Islet precursor cell (in vitro differentiated cells): ENCODE results near the gene PCDHGC4.
A peak's percentile ranks its signal among the peaks of the same experiment; 100 is the strongest.

Experiments
- DNase-seq: peaks from one replicate; pipeline ENCODE4 v3.0.0-alpha.2; 2018

Gene PCDHGC4

GRCh38 chr5:141512911-141513626, 28.2 kb downstream of the PCDHGC4 start:
- peak; percentile 89 for DNase-seq

GRCh38 chr5:141513627-141514329, 28.9 kb downstream of the PCDHGC4 start:
- DNase-seq: peak; percentile 95

DNA sequence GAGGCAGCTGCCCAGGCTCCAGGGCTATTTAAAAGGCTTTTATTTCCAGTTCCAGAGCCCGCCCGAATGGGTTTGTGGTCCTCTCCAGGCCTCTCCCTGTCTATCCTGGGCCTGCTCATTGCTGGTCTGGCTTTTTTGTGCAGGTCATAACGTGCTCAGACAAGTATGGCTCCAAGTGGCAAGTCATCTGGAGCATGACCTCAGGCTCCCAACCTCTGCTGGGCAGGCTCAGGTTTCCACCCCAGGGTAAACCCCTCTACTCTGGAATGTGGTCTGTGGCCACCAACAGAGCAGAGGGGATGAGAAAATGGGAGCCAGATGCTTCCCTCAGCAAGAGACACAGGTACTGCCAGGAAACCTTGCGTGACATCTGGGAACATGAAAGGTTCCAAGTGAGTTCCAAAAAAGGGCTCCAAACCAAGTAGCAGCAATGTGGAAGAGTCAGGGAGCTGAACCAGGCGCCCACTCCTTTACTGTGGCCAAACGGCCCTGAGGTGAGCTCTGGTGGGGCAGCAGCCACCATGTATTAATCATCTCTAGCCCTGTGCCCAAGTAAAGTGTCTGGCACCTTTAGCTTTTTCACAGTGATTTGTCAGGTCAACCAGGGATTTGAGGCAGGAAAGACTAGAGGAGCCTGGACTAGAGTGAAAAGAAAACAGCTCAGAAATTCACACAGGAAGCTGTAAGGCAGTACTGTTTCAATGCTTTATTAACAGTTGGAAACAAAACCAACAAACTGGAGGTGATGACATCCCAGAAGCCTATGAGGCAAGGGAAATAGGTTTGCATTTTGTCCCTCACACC, 29.7 kb downstream of the PCDHGC4 start:
- DNase-seq: peak; percentile 99

- no peak for DNase-seq
Measured at GRCh38 chr5:141515141-141515540, 30.3 kb downstream of the PCDHGC4 start.

DNA sequence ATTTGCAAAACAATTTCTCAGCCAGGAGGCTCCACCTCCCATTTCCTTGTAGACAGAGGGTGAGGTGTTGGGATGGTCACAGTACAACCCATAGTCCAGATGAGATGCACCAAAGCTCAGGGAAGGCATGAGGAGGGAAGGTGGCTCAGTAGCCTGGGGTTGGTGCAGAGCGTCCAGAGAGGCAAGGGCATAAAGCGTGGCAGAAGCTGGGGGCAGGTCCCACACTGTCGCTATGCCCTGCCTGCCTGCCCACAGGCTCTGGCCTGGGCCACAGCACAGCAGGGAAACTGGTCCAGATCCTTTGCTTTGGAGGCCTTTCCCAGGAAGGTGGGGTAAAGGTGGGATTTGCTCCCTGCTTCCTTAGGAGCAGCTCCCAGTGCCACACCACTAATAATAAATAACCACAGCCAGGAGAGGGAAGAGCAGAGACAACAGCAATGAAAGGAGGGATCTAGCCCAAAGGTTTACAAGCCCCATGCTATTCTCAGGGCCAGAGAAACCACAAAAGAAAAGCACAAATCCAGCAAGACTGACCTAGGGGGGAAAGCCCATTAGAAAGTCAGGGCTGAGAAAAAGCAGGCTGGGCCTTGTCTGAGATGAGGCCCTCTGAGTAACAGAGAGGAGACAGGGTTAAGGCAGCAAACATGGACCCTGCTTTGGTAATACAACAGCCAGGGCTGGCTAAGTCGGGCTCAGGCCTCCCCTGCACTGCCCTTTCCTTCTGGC, 31.3 kb downstream of the PCDHGC4 start:
- peak; percentile 67 for DNase-seq

GRCh38 chr5:141516672-141517025, 31.8 kb downstream of the PCDHGC4 start:
- DNase-seq: no peak

DNA sequence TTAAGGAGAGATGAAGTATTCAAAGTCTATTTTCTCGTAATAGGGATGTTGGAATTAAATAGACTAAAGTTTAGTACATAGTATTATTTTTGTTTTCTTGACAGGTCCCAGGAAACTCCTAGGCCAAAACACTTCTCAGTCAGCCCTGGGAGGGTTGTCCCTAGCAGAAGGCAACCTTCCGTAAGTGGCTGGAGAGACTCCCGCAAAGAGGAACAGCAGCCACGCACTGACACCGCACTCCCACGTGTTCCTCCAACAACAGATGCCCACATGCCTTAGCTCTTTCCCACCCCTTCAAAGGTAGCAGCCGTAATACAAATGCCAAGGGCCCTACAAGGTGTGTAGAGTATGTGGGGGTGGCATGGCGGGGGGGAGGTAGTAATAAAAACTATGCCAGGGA, 32.5 kb downstream of the PCDHGC4 start:
- DNase-seq: no peak

GRCh38 chr5:141517880-141518617, 33.2 kb downstream of the PCDHGC4 start:
- DNase-seq: no peak

DNA sequence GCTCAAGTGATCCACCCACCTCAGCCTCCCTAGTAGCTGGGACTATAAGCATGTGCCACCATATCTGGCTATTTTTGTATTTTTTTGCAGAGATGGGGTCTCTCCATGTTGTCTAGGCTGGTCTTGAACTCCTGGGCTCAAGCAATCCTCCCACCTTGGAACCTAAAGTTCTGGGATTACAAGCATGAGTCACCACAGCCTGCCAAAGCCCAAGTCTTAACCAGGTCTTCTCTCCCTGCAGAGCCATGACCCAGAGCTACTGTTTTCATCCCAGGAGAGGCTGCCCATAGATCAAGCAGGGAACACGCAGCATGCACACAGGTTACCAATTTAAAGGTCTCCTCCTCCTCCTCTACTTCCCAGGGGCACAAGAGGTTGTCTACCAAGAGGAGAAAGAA, 33.8 kb downstream of the PCDHGC4 start:
- no peak for DNase-seq

DNA sequence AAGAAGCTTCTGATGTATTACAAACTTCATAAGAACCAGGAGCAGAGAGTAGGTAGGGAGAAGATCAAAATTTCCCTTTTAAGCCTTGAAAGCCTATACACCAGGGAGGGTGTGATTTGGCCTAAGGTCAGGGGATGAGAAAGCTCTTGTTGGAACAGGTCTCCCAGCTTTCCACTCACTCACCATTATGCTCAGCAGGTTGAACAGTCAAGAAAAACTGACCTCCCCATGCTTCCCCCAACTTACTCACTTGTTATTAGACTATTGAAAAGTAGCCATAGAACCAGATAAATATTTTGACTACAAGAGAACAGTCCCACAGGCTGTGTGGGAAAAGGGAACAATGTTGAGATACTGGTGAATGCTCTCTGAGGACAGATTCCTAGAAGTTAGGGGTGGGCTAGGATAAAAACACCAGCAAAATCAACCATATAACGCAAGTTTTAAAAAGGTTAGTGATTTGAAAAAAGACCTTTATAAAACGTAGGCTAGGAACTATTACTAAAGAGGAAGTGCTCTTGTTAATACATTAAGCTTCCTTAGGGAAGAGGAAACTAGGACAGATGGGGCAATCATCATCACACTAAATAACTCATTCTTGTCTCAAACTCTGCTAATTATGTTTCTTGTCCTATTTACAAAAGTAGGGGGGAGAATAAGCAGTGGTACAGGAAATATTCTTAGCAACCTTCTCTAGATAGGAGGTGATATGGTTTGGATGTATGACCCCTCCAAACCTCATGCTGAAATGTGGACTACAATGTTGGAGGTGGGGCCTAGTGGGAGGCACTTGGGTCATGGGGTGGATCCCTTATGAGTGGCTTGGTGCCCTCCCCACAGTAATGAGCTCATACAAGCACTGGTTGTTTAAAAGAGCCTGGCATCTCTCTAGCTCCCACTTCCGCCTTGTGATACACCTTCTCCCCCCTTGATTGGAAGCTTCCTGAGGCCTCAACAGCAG, 35.1 kb downstream of the PCDHGC4 start:
- no peak for DNase-seq

DNA sequence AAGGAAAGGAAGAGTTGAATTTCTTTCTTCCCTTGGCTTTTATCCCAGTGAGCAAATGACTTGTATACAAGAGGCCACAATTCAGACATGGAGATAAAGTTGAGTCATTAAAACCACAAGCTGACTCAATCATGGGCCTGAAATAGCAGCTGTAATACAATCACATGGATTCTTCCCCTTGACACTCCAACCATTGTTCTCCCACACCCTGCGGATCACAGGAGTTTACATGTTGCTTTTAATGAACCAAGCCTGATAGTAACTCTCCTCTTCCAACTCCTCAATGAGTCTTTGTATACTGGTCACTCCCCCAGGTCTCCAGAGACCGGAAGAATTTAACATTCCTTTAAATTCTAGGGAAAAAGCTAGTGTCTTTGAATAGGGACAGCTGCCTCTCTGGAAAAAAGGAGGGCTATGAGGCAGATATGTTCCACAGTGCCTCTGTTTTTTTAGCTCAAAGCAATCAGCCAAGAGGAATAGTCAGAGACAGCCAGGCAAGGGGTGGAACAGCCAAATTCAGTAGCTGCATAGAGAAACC, 36.5 kb downstream of the PCDHGC4 start:
- peak; percentile 92 for DNase-seq

DNA sequence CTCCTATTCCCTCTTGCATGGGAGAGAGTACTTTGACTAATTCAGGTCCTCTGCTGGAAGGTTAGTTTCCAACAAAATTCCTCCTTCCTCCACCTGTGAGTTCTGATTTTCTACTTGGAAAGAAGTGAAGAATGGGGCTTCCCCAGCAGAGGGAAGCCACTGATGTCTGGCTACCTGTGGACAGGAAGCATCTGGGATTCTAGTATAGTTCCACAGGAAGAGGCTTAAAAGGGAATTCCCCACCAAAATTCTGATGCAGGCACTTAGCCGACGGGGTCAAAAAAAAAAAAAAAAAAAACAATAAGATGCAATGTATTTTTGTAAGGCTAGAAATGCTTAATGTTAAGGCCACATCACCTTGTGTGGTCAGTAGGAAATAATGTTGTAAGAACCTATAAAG, 37.5 kb downstream of the PCDHGC4 start:
- no peak for DNase-seq

DNA sequence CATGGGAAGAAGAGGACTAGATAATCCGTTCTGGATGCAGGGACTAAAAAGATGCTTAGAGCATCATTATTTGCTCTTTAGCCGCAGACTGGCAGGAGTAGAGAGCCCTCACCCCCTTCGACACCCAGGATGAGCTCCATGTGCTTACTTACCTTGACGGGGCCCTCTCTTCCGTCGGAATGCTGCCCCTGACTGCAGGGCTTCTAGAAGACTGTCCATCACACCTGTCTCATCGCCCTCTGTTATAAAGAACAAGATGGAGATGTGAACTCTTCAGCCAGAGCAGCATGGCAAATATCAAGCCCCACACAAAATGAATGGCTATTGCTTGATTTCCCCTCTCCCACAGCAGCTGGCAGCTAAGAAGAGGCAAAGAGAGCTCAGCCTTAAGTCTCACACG, 39.2 kb downstream of the PCDHGC4 start:
- DNase-seq: no peak

GRCh38 chr5:141524604-141525597, 40.1 kb downstream of the PCDHGC4 start:
- peak; percentile 98 for DNase-seq

- DNase-seq: no peak
Measured at GRCh38 chr5:141525653-141526052, 40.8 kb downstream of the PCDHGC4 start.

DNA sequence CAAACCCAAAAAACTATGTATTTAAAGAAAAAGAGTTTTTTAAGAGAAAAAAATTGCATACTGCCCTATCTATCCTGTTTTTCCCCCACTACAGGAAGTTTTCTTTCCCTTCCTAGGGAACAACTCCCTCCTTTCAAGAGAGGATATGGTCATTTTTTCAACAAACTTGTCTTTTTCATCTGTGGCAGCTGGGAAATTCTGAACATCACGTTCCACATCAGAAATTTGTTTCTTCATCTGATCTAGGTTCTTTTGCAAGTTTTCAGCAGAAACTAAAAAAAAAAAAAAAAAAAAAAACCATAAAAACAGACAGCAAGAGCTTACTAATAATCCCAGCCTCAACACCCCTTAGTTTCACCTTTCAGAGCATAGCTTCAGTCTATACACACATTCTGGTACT, 42.6 kb downstream of the PCDHGC4 start:
- no peak for DNase-seq

DNA sequence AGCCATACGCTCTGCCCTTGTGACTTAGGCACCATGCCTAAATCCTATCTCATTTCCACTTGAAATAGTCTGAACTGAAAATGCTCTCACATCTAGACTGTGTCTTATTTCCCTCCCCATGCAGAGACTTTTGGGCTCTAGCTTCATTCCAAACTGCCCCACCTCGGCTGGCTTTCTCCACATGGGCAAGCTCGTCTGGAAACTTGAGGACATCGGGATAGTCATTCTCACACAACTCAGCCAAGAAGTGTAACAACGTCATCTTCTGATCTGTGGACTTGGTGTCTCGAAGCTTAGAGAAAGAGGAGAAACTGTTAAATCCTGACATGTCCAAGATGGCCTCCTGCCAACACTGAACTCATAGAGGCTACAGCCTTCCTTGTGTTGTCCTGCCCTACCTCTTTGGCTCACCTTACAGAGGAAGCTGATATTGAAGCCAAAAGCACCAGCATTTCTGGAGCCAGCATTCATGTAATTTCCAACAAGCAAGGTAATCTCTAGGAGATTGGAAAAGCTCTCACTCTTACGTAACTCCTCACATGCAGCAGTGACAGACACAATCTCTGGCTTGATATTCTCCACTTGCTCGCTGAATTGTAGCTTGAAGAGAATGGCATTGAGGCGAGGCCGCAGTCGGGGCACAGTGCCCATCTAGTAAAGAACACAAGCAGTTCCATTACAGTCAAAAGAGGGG, 43.6 kb downstream of the PCDHGC4 start:
- no peak for DNase-seq

DNA sequence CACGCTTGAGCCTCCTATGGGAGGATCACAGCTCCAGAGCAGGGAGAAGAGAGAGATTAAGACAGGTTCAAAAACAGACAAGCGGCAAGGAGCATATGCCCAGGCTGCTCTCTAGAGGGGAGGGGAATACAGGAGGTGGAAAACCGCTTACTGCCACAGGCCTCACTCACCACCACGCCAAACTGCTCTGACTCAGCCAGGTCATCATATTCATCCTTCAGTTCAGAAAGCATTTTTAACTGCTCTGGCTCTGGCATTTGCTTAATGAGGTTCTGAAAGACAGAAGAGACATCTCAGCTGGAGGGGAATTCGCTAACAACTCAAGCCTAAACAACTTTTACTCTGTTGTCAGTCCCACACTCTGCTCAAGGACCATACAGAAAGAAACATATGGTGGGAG, 44.2 kb downstream of the PCDHGC4 start:
- DNase-seq: no peak

DNA sequence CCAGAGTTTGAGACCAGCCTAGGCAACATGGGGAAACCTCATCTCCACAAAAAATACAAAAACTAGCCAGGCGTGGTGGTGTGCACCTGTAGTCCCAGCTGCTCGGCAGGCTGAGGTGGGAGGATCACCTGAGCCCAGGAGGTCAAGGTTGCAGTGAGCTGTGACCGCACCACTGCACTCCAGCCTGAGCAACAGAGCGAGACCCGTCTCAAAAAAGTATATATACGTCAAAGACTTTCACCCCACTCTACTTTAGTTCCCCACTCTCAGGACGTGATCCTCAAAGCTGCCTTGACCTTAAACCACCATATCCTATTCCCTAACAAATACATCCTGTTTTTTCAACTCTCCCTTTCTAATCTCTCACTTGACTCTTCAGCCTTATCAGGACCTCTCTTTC, 45.0 kb downstream of the PCDHGC4 start:
- DNase-seq: no peak
